HFF-Myc (cell line): ENCODE results near the gene INAFM2.

Source experiments
- DNase-seq: peaks from one replicate; pipeline ENCODE4 v3.0.0-alpha.2; 2011; ENCODE audit warnings: low read depth; ENCODE audit errors: extremely low read depth
- H3K4me3 ChIP-seq: replicated peaks from 2 replicates; pipeline ENCODE4 v1.5.1; 2011; ENCODE audit warnings: low read depth, mild to moderate bottlenecking, control low read depth, low read length
- CTCF ChIP-seq: IDR thresholded peaks from 2 replicates; pipeline ENCODE4 v1.5.1; 2012; ENCODE audit warnings: mild to moderate bottlenecking, low read depth, low read length, control low read depth; ENCODE audit errors: missing control alignments

The INAFM2 gene

GRCh38 chr15:40317580-40317979 lies 5.9 kb upstream of the INAFM2 start:
- no peak for TF ChIP-seq CTCF
- no peak overlapping the region for H3K4me3 ChIP-seq
- DNase-seq: no peak

DNA sequence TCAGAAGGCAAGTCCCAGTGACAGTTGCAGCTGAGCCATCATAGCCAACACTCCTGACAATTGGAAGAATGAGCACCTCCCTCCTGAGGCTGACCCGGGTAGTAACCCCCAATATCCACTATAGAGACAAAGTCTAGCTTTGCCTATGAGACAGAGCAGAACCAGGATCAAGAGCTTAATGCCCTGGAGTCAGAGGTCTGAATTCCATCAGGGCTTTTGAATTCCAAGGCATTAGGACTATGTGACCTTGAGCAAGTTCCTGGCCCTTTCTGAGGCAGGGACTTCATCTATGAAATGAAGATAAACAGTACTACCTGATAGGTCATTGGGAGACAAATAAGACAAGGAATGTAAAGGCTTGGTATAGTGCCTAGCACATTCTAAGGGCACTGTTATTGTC lies 3.1 kb upstream of the INAFM2 start:
- no peak overlapping the region for H3K4me3 ChIP-seq
- no peak for DNase-seq
- TF ChIP-seq CTCF: no peak

DNA sequence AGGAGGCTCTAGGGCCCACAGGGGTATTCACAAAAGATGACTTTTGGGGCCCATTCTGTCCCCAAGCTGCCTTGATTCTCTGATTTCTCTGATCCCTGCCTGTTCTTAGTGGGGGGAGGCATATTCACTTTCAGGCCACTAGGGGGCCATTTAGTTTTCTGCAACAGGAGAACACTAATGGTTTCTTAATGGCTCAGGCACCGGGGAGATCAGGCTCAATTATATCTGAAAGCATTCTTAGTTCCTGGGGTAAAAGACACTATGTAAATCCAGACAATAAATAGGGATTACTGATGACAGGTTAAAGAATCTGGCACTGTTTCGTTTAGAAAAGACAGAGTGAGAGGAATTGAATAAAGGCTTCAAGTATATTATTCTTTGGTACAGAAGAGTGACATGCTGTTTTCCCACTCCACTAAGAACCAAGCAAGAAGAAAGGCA lies 2.5 kb upstream of the INAFM2 start:
- no peak for DNase-seq
- H3K4me3 ChIP-seq: no peak overlapping the region
- peak; percentile 92 for TF ChIP-seq CTCF

DNA sequence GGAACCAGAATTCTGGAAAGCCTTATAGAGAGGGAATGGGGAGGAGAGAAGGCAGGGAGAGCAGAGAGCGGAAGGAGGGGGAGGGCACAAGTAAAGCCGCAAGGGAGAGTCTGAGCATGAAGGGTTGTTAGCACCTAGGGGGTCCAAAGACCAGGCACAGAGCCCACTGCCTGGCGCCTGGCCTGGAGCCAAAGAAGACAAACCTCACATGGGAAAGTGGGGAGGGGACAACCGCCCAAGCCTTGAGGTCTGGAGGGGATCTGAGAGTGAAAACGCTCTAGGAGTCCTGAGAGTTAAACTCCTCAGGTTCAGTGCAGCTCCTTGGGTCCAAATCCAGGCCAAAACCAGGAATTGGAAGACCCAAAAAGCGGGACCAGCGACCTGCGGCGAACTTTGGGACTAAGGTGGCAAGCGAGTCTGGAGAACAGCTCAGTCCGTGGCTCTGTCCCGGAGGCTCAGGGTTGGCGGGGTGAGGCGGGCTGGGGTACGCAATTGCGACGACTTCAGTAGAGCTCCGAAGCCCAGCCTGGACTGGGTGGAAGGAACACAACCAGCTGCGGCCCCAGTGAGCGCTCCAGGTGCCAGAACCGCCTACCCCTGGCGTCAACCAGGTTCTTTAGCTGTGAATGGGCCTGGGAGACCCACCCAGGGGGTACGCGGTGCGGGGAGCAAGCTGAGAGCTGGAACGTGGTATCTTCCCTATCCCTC lies 807 bp upstream of the INAFM2 start:
- peak overlapping the region; percentile 18 for H3K4me3 ChIP-seq
- TF ChIP-seq CTCF: no peak
- DNase-seq: no peak

- no peak for DNase-seq
- H3K4me3 ChIP-seq: peak overlapping the region; percentile 49
- TF ChIP-seq CTCF: no peak
These were observed 753 bp downstream of the INAFM2 start for GRCh38 chr15:40323953-40324937.

DNA sequence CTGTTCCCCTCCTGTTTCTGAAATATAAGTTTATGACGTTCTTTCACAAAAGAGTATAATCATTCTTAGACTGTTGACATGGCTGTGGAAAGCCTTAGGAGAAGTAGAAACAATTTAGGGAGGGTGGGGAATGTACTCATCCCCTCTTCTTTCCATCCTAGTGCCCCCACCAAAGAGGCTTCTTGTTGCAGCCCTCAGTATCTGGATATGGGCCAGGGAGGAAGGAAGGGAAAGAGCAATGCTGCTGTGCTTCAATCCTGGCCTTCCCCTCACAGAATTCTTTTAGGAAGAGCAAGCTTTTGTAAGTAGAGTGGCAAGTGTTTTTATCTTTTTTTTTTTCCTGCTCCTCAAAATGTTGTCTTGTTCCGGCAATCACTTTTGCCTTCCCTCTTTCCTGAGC lies 1.7 kb downstream of the INAFM2 start:
- H3K4me3 ChIP-seq: peak overlapping the region; percentile 49
- no peak for DNase-seq
- no peak for TF ChIP-seq CTCF
